Adrenal gland (tissue), 5 donors: ENCODE measurements around the gene TSPAN18.

Source experiments
- CTCF ChIP-seq, 6 experiments: fragments of 450-650 bp in 4 of 6; fragments of 200-600 bp in 2 of 6; sonication (generic) in 1 of 6; IDR thresholded peaks; 1 replicate in 5 of 6; 2 replicates in 1 of 6; pipeline versions ENCODE4 v1.5.1 to v1.8.0; 2016 to 2021; ENCODE audit warnings: antibody characterized with exemption in 6 of 6, mild to moderate bottlenecking in 2 of 6, moderate library complexity in 1 of 6
- POLR2A ChIP-seq, 2 donors: fragments of 450-650 bp; IDR thresholded peaks; one replicate each; pipeline ENCODE4 v1.6.1; 2017; ENCODE audit warnings: antibody characterized with exemption in 2 of 2, mild to moderate bottlenecking in 2 of 2, moderate library complexity in 1 of 2
- donor health status: DM: no; HTN: no; CAD: no.

- TF ChIP-seq CTCF (IDR thresholded peaks at IDR 0.05) = no peak
- no peak for TF ChIP-seq POLR2A (IDR thresholded peaks at IDR 0.05)
Observed at GRCh38 chr11:44791316-44791925, 64.7 kb downstream of the TSPAN18 start.
